BJ (cell line): ENCODE data around the gene CCT7. TPM values are rescaled to one million over a fixed set of nuclear protein-coding genes. Genes with fewer than 3 reads are reported as not detected.

Experiments used
- CTCF ChIA-PET: fragments of 350-600 bp; formaldehyde crosslinking; extraction: SDS; loops from one replicate; lab custom pipeline; 2021; ENCODE audit warnings: antibody characterized with exemption, inconsistent platforms; lab: Yijun Ruan, JAX
- POLR2A ChIA-PET: fragments of 300-600 bp; sonication (Branson Sonifier 250); formaldehyde crosslinking; extraction: SDS; loops from one replicate; lab custom pipeline; 2021; ENCODE audit warnings: antibody characterized with exemption; lab: Charles Lee
- DNase-seq: peaks from one replicate; pipeline ENCODE4 v3.0.0-alpha.2; 2011; ENCODE audit warnings: low read depth
- H3K27me3 ChIP-seq: 2 replicates; pipeline ENCODE4 v1.6.0; 2011; ENCODE audit warnings: low read length; ENCODE audit not compliant: control insufficient read depth, insufficient read depth
- H3K36me3 ChIP-seq: 2 replicates; pipeline ENCODE4 v1.5.1; 2011; ENCODE audit warnings: low read length; ENCODE audit not compliant: control insufficient read depth, insufficient read depth
- H3K4me3 ChIP-seq: 2 replicates; pipeline ENCODE4 v1.5.1; 2011; ENCODE audit warnings: low read depth, mild to moderate bottlenecking, control low read depth, low read length
- polyA plus RNA-seq: library from polyadenylated mRNA; depleted of rRNA; stranded (reverse); fragments of >200 nt; gene quantifications from 2 replicates; pipeline ENCODE4 v1.2.3, GENCODE V29; 2011
- TF ChIP-seq, protein P1 (sequence below): IDR thresholded peaks from 2 replicates; pipeline ENCODE4 v1.5.1; 2011; ENCODE audit warnings: low read depth, mild to moderate bottlenecking, control low read depth, inconsistent platforms, low read length, moderate library complexity; ENCODE audit not compliant: insufficient read depth

Gene CCT7
- polyA plus RNA-seq, 1 experiment: 285 TPM

- no peak overlapping the region for H3K4me3 ChIP-seq
- H3K27me3 ChIP-seq: peaks cover 11% of the 10 kb centered on the region
- H3K36me3 ChIP-seq: peaks cover 3% of the 10 kb centered on the region; the same call in 1 of the 2 replicates
- TF ChIP-seq, protein P1, sequence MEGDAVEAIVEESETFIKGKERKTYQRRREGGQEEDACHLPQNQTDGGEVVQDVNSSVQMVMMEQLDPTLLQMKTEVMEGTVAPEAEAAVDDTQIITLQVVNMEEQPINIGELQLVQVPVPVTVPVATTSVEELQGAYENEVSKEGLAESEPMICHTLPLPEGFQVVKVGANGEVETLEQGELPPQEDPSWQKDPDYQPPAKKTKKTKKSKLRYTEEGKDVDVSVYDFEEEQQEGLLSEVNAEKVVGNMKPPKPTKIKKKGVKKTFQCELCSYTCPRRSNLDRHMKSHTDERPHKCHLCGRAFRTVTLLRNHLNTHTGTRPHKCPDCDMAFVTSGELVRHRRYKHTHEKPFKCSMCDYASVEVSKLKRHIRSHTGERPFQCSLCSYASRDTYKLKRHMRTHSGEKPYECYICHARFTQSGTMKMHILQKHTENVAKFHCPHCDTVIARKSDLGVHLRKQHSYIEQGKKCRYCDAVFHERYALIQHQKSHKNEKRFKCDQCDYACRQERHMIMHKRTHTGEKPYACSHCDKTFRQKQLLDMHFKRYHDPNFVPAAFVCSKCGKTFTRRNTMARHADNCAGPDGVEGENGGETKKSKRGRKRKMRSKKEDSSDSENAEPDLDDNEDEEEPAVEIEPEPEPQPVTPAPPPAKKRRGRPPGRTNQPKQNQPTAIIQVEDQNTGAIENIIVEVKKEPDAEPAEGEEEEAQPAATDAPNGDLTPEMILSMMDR: no peak
- no peak for DNase-seq
- POLR2A ChIA-PET: no interaction called here
- CTCF ChIA-PET: no interaction called here
Observed at GRCh38 chr2:73264332-73264606, 30.2 kb downstream of the CCT7 start.

- TF ChIP-seq, protein P1: no peak
- Histone ChIP-seq H3K27me3 (peaks cover 13% of the 10 kb centered on the region), H3K4me3 (no peak overlapping the region), H3K36me3 (peaks cover 3% of the 10 kb centered on the region; the same call in 1 of the 2 replicates)
- no peak for DNase-seq
- ChIA-PET CTCF (no interaction called here), POLR2A (no interaction called here)
Observed at GRCh38 chr2:73264783-73265182, 30.7 kb downstream of the CCT7 start.

DNA sequence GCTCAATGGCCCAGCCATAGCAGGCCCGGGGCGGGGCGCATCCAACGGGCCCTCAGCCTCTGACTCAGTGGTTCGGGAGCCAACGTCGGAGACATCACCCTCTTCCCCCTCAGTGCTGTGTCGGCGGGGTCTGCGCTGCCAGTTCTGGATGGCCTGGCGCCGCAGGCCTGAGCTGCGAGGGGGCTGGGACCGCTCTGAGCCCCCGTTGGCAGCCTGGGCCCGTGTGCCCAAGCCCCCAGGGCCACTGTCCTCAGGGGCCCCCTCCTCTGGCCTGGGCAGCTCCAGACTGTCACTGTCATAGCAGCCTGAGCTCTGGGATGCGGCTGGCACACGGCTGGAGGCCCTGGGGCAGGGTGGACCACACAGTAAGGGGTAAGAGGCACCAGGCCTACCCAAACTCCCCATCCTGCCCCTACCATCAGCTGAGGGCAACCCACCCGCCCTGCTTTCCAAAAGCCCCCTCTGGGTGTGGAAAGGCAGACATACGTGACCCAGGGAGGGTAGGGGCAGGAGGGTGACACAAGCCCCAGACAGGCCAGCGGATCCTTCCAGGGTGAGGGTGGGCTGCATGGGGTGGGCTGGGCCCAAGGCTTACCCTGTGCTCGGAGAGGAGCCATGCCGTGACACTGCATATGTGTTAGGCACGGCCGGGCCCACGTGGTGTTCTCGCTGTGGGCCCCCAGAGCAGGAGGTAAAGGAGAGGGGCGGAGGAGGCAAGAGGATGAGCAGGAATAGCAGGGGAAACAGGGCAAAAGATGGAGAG lies 31.4 kb downstream of the CCT7 start:
- POLR2A ChIA-PET: no interaction called here
- H3K27me3 ChIP-seq: peaks cover 15% of the 10 kb centered on the region
- H3K36me3 ChIP-seq: peaks cover 3% of the 10 kb centered on the region; the same call in 1 of the 2 replicates
- DNase-seq: no peak
- TF ChIP-seq, protein P1: no peak
- H3K4me3 ChIP-seq: no peak overlapping the region
- CTCF ChIA-PET: no interaction called here

GRCh38 chr2:73266061-73266901 lies 32.2 kb downstream of the CCT7 start:
- H3K4me3 ChIP-seq: no peak overlapping the region
- POLR2A ChIA-PET: no interaction called here
- H3K27me3 ChIP-seq: peaks cover 19% of the 10 kb centered on the region
- no peak for DNase-seq
- H3K36me3 ChIP-seq: peaks cover 3% of the 10 kb centered on the region; the same call in 1 of the 2 replicates
- CTCF ChIA-PET: no interaction called here
- TF ChIP-seq, protein P1: no peak

DNA sequence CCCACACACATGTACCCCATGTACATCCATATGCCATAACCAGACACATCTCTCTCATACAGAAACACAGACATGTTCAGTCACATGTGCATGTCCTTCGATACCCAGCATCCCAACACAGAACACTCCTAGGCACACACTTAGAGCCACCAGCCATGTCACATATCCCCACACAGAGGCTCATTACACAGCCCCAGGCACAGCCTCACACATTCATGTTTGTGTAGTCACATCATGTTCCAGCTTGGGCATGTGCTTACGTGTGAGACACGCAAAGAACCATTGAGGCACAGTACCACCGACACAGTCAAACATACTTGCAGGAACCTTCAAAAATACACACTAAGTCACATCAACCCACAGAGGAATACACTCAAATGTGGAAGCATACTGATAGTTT lies 32.9 kb downstream of the CCT7 start:
- POLR2A ChIA-PET: no interaction called here
- DNase-seq: no peak
- Histone ChIP-seq H3K36me3 (peaks cover 3% of the 10 kb centered on the region; the same call in 1 of the 2 replicates), H3K4me3 (no peak overlapping the region), H3K27me3 (peaks cover 19% of the 10 kb centered on the region)
- TF ChIP-seq, protein P1: no peak
- CTCF ChIA-PET: no interaction called here
